HEK293 (cell line): ENCODE results near the gene CPSF6.
"Not testable (repeated sequence)": the region's sequence is repeated elsewhere in the genome, so short reads cannot be mapped to it uniquely, and the experiment has no call there.

Experiments
- CTCF ChIA-PET: fragments of 350-600 bp; formaldehyde crosslinking; extraction: SDS; loops from one replicate; lab custom pipeline; 2021; ENCODE audit warnings: antibody characterized with exemption; lab: Yijun Ruan, JAX
- POLR2A ChIA-PET: fragments of 300-600 bp; formaldehyde crosslinking; extraction: SDS; loops from one replicate; lab custom pipeline; 2020; ENCODE audit warnings: antibody characterized with exemption, inconsistent platforms; lab: Yijun Ruan, JAX
- H3K27ac ChIP-seq: fragments of 200-500 bp; sonication (Bioruptor generic); 2 replicates; pipeline ENCODE4 v1.5.1; 2014; ENCODE audit warnings: low read depth, low read length, control low read depth, inconsistent platforms; ENCODE audit errors: extremely low read depth
- H3K36me3 ChIP-seq, 2 experiments: fragments of 200-500 bp in 1 of 2; sonication (Bioruptor generic) in 1 of 2; 1 replicate in 1 of 2; 2 replicates in 1 of 2; pipeline ENCODE4 v1.5.1; 2014 to 2017; ENCODE audit warnings: inconsistent platforms in 2 of 2, low read length in 2 of 2; ENCODE audit not compliant: control insufficient read depth in 2 of 2, insufficient read depth in 1 of 2
- H3K4me1 ChIP-seq: fragments of 200-500 bp; sonication (Bioruptor generic); 2 replicates; pipeline ENCODE4 v1.5.1; 2014; ENCODE audit warnings: mild to moderate bottlenecking, low read length, inconsistent platforms; ENCODE audit not compliant: control insufficient read depth, insufficient read depth
- H3K4me3 ChIP-seq: 2 replicates; pipeline ENCODE4 v1.5.1; 2011; ENCODE audit warnings: low read depth, mild to moderate bottlenecking, control low read depth, low read length, moderate library complexity
- H3K9me3 ChIP-seq: fragments of 200-500 bp; sonication (Bioruptor generic); 2 replicates; pipeline ENCODE4 v1.5.1; 2014; ENCODE audit warnings: low read depth, low read length, inconsistent platforms; ENCODE audit not compliant: control insufficient read depth, insufficient read depth
- ATF2 ChIP-seq: fragments of 450-650 bp; formaldehyde crosslinking; IDR thresholded peaks from 2 replicates; pipeline ENCODE4 v1.5.1; 2016; ENCODE audit warnings: missing biosample characterization, missing genetic modification characterization, low read depth
- FEZF1 ChIP-seq: fragments of 450-650 bp; formaldehyde crosslinking; IDR thresholded peaks from 2 replicates; pipeline ENCODE4 v1.5.1; 2016; ENCODE audit warnings: missing biosample characterization, missing genetic modification characterization
- GLI4 ChIP-seq: fragments of 450-650 bp; formaldehyde crosslinking; IDR thresholded peaks from 2 replicates; pipeline ENCODE4 v1.5.1; 2016; ENCODE audit warnings: missing biosample characterization, missing genetic modification characterization
- SETDB1 ChIP-seq: IDR thresholded peaks from one replicate; pipeline ENCODE4 v1.6.1; 2017; ENCODE audit warnings: mild to moderate bottlenecking, low read length, moderate library complexity, mixed read lengths; ENCODE audit not compliant: insufficient read length
- TRIM28 ChIP-seq: IDR thresholded peaks from 2 replicates; pipeline ENCODE4 v1.6.1; 2011; ENCODE audit warnings: low read length, control low read depth, borderline replicate concordance
- ZBTB20 ChIP-seq: fragments of 450-650 bp; formaldehyde crosslinking; IDR thresholded peaks from 2 replicates; pipeline ENCODE4 v1.5.1; 2016; ENCODE audit warnings: missing biosample characterization, missing genetic modification characterization
- ZNF112 ChIP-seq: fragments of 450-650 bp; formaldehyde crosslinking; IDR thresholded peaks from 2 replicates; pipeline ENCODE4 v1.5.0; 2017; ENCODE audit warnings: missing biosample characterization, missing genetic modification characterization
- ZNF140 ChIP-seq: fragments of 450-650 bp; formaldehyde crosslinking; IDR thresholded peaks from 2 replicates; pipeline ENCODE4 v1.5.1; 2016; ENCODE audit warnings: missing biosample characterization, missing genetic modification characterization
- ZNF155 ChIP-seq: fragments of 450-650 bp; formaldehyde crosslinking; IDR thresholded peaks from 2 replicates; pipeline ENCODE4 v1.5.1; 2016; ENCODE audit warnings: missing biosample characterization, missing genetic modification characterization
- ZNF324 ChIP-seq: fragments of 450-650 bp; formaldehyde crosslinking; IDR thresholded peaks from 2 replicates; pipeline ENCODE4 v1.5.1; 2016; ENCODE audit warnings: missing biosample characterization, missing genetic modification characterization
- ZNF394 ChIP-seq: fragments of 450-650 bp; formaldehyde crosslinking; IDR thresholded peaks from 2 replicates; pipeline ENCODE4 v1.5.1; 2016; ENCODE audit warnings: missing biosample characterization, missing genetic modification characterization, mild to moderate bottlenecking, moderate library complexity, borderline replicate concordance
- ZNF404 ChIP-seq: fragments of 450-650 bp; formaldehyde crosslinking; IDR thresholded peaks from 2 replicates; pipeline ENCODE4 v1.5.1; 2017; ENCODE audit warnings: missing biosample characterization, missing genetic modification characterization
- ZNF580 ChIP-seq: fragments of 450-650 bp; formaldehyde crosslinking; IDR thresholded peaks from 2 replicates; pipeline ENCODE4 v1.5.1; 2016; ENCODE audit warnings: missing biosample characterization, missing genetic modification characterization
- ZNF600 ChIP-seq: fragments of 450-650 bp; formaldehyde crosslinking; IDR thresholded peaks from 2 replicates; pipeline ENCODE4 v1.5.1; 2016; ENCODE audit warnings: missing biosample characterization, missing genetic modification characterization
- ZNF610 ChIP-seq: fragments of 450-650 bp; formaldehyde crosslinking; IDR thresholded peaks from 2 replicates; pipeline ENCODE4 v1.5.1; 2016; ENCODE audit warnings: missing biosample characterization, missing genetic modification characterization, borderline replicate concordance
- ZNF777 ChIP-seq: fragments of 450-650 bp; formaldehyde crosslinking; IDR thresholded peaks from 2 replicates; pipeline ENCODE4 v1.5.1; 2017; ENCODE audit warnings: missing biosample characterization, missing genetic modification characterization, borderline replicate concordance
- TF ChIP-seq, protein P1 (sequence below): fragments of 450-650 bp; formaldehyde crosslinking; IDR thresholded peaks from 2 replicates; pipeline ENCODE4 v1.5.1; 2016; ENCODE audit warnings: missing biosample characterization, missing genetic modification characterization

Gene CPSF6

DNA sequence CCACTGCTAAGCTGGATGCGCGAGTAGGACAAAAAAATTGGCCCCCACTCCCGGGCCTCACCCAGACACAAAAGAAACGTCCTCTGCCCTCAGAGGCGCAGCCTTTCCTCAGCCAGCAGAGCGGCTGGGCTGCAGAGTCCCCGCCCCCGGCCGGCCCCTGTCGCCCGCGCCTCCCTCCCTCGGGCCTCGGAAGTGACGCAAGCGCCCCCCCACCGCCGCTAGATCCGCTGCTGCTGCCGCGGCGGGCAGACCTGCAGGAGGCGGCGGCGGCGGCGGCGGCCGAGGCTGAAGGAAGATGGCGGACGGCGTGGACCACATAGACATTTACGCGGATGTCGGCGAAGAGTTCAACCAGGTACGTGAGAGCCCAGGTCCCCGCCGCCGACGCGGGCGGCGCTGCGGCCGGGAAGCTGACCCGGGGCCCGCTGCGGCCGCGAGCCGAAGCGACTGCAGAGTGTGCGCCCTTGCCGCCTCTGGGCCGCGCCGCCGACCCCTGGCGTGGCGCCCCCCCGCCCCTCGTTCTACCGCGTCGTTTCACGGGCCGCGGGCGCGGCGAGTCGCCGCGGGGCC lies at the start of gene CPSF6 (continued):
- TF ChIP-seq ZNF155 (tag by site-specific recombination) = no peak
- TF ChIP-seq, all 188 proteins: peak for 30

DNA sequence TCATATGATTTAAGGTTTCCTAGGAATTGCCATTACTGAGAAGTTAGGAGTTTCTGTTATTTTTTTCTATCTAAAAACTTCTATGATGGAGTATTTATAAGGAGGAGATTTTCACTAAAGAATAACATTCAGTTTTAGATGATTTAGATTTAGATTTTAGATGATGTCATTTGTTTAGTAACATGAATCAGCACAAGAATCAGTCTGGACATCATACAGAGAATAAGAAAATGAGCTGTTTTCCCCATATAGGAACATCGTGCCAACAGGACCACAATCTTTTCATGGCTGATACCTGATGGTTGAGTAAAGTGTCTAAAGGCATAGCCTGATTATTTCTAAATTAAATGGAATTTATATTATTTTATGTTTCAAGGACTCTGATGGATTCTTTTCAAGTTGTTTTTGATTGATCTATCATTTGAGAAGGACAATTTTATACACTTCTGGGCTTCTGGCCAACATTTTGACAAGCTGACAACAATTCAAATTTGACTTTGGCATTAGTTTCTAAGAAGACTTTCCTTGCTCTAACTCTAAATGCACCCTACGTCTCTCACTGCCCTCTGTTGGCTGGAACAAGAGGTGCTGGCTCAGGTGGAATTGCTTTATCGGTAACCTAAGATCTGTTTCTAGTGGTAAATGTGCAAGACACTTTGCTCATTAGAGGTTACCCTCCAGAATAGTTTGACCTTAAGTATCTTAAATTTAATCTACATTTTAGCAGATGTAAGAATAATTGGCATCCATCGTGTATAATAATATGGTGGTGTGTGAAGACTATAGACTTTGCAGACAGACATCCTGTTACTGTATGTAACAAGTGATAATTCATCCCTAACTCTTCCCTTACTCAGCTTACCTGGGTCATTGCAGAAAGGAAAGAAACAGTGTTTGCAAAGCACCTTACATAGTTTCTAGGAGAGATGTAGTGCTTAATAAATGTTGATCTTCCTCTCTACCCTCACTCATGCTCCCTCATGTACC lies 42.8 kb upstream of the CPSF6 start:
- ChIA-PET POLR2A (no interaction called here), CTCF (interaction anchor here (0.6 to 1.5 kb wide), 4 partner anchors 18 to 530 kb away, joined by 3 to 5 read pairs (median 4); no protein-coding TSS in a partner anchor)
- H3K4me1 ChIP-seq = no peaks in the 10 kb centered on the region
- H3K9me3 ChIP-seq = no peaks in the 10 kb centered on the region; the same call in 1 of the 2 replicates
- H3K27ac ChIP-seq = no peak overlapping the region
- no peaks in the 10 kb centered on the region for H3K36me3 ChIP-seq
- TF ChIP-seq ZNF324 = no peak
- TF ChIP-seq ATF2 (tag by site-specific recombination) = peak; percentile 58; the same call in 1 of the 2 replicates
- no peak for TF ChIP-seq ZNF394 (tag by site-specific recombination)
- no peak overlapping the region for H3K4me3 ChIP-seq

DNA sequence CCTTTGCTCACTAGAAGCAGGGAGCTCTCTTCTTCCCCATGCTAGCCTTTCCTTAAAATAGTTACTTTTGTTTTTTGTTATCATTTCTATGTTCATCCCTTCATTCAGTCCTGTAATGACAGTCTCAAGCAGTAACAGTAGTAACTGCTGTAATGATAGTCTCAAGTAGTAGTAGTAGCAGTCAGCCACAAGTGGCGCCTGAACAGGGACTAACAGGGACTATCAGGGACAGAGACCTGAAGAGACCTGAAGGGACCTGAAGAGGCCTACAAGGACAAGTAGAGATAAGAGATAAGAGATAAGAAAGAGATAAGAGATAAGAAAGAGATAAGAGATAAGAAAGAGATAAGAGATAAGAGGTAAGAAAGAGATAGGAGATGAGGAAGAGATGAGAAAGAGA lies 39.4 kb upstream of the CPSF6 start:
- POLR2A ChIA-PET = interaction anchor here (0.6 kb wide), 1 partner anchor 13 kb away, joined by 5 read pairs; no protein-coding TSS in a partner anchor
- H3K4me1 ChIP-seq, CTCF ChIA-PET, H3K4me3 ChIP-seq, H3K27ac ChIP-seq, H3K36me3 ChIP-seq, H3K9me3 ChIP-seq: not testable (repeated sequence)
- TF ChIP-seq TRIM28 = peak; percentile 37; the same call in 1 of the 2 replicates
- peak; percentile 70 for TF ChIP-seq SETDB1
- TF ChIP-seq, all 188 proteins: peak for 2; not testable (repeated sequence) for 186

DNA sequence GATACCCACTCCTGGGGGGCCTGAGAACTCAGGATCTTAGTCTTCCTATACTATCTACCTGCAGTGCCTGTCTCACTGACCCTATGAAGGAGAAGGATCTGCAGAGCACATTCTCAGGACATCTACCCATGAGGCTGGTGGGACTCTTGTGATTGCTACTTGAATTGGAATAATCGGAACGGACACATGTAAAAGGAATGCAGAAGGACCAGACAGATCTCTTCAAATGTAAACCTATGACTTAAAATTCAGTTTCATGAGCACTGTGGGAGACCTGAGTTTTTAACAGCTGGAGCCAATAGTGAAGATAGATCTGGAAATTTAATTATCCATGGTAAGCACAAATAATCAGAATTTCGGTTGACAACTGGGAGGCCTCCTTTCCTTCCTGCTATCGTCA lies 35.2 kb upstream of the CPSF6 start:
- Histone ChIP-seq H3K9me3 (no peaks in the 10 kb centered on the region; the same call in 1 of the 2 replicates), H3K36me3 (no peaks in the 10 kb centered on the region), H3K4me1 (no peaks in the 10 kb centered on the region), H3K27ac (no peak overlapping the region), H3K4me3 (no peak overlapping the region)
- POLR2A ChIA-PET = no interaction called here
- CTCF ChIA-PET = interaction anchor here (0.6 kb wide), 1 partner anchor 17 kb away, joined by 3 read pairs; no protein-coding TSS in a partner anchor
- TF ChIP-seq ZBTB20 (tag by site-specific recombination) (no peak), ZNF140 (tag by site-specific recombination) (no peak), ZNF580 (tag by site-specific recombination) (no peak), SETDB1 (no peak), ZNF600 (tag by site-specific recombination) (no peak), FEZF1 (no peak), ZNF155 (tag by site-specific recombination) (no peak), ZNF610 (tag by site-specific recombination) (no peak), ZNF112 (tag by site-specific recombination) (no peak), GLI4 (no peak), ZNF777 (tag by site-specific recombination) (no peak), ZNF404 (no peak)
- TF ChIP-seq, protein P1, sequence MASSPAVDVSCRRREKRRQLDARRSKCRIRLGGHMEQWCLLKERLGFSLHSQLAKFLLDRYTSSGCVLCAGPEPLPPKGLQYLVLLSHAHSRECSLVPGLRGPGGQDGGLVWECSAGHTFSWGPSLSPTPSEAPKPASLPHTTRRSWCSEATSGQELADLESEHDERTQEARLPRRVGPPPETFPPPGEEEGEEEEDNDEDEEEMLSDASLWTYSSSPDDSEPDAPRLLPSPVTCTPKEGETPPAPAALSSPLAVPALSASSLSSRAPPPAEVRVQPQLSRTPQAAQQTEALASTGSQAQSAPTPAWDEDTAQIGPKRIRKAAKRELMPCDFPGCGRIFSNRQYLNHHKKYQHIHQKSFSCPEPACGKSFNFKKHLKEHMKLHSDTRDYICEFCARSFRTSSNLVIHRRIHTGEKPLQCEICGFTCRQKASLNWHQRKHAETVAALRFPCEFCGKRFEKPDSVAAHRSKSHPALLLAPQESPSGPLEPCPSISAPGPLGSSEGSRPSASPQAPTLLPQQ (tag by site-specific recombination) = no peak
